GM18526 (cell line): ENCODE measurements around the gene GNA15.

ENCODE experiments used
- POLR2A ChIP-seq: IDR thresholded peaks from 3 replicates; pipeline ENCODE4 v1.6.1; 2011; ENCODE audit not compliant: insufficient read length; ENCODE audit errors: extremely low read depth

GNA15 gene

DNA sequence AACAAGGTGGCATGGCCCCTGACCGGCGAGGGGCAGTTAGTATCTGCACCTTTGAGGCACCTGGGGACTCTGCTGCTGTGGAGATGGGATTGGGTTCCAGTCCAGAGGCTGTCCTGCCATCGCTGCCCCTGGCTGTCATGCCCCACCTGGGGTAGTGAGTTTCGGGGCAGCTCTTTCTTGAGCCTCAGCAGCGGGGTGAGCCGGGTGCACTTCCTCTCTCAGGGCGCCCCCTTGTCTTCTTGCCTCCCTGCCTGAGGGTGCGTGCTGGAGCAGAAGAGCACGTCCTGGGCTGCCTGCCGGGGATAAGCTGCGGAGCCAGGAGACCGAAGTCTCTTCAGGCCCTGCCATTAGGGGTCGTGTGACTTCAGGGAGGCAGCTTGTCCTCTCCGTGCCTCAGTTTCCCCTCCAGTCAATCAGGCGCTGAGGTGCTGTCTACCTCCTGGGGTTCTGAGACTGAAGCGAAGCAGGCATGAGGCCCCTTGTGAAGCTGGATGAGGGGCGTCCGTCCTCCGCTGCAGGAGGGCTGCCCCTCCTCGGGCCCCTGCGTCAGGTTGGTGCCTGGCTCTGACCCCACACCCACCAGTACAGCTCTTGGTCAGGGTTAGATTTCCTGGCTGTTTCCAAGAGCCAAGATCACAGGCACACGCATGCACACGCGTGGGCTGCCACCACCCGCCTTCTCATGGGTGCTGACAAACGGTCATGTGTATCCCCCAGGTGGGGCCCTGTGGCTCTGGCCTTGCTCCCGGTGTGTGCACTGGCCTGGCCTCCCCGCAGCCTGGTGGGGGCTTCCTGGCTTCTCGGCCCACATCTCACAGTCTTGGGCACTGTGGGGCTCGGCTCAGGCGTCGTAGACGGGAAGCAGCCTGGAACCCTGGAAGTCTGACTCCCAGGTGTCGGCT is 33.3 kb upstream of the GNA15 start:
- no peak for TF ChIP-seq POLR2A

DNA sequence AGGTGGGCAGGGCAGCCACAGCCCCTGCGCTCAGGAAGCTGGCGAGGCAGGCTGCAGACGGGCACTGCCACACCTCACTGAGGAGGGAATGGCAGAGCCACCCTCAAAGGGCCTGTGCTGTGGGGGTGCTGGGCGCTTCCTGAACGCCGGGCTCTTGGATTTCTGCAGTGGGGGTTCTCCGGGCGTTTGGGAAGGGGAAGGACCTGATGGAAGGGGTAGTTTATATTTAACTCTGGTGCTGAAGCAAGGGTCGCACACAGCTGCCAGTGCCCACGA is 31.2 kb upstream of the GNA15 start:
- no peak for TF ChIP-seq POLR2A

DNA sequence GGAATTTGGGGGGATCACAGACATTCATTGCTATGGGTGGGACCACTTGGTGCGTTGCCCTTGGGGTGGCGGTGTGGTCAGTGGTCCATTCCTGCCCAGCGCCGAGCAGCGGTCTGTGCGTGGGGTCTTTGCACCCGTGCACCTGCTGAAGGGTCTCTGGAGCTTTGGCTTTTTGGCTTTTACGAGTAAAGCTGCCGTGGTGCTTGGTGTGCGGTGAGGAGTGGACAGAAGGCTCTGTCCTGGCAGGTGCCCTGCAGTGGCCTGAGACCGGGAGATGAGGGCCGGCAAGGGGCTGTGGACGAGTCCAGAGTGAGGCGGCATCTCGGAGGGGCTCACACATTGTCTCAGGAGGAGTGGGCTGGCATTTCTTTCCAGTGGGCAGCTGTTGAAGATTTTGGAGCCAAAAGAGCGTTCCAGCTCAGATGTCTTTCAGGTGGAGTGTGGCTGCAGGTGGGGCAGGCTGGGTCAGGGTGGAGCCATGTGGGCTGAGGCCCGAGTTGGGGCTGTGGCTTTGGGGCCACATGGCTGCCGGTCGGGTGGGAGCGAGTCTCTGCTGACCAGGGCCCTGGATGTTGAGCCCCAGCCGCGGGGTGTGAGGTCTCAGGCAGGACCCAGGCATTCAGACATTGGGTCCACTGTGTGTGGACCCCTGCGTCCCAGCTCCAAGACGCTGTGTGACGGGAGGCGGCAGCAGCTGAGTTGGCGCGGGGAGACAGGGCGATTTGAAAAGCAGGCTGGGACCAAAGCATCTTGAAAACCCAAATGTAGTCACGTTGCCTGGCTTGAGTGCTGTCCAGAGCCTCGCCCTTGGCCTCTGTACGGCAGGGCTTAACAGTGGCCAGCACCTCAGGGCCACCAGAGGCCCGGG is 30.0 kb upstream of the GNA15 start:
- TF ChIP-seq POLR2A, result no peak

DNA sequence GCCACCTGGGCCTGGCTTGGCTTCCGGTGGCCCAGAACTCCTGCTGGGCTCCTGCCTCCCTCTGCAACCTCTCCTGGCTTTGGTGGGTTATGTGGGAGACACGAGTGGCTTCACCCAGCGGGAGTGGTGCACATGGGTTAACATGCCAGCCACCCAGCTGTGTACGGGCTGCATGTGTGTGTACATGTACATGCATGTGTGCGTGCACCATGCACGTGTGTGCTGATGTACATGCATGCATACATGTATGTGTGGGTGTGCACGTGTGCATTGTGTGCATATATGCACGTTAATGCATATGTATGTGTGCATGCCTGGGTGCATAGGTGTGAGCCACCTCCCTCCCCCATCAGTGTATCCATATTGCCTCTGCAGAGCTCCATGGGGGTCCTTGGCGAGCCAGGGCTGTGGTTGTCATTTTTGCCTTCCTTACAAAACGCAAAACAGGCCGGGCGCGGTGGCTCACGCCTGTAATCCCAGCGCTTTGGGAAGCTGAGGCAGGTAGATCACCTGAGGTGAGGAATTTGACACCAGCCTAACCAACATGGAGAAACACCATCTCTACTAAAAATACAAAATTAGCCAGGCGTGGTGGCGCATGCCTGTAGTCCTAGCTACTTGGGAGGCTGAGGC is 29.2 kb upstream of the GNA15 start:
- no peak for TF ChIP-seq POLR2A

DNA sequence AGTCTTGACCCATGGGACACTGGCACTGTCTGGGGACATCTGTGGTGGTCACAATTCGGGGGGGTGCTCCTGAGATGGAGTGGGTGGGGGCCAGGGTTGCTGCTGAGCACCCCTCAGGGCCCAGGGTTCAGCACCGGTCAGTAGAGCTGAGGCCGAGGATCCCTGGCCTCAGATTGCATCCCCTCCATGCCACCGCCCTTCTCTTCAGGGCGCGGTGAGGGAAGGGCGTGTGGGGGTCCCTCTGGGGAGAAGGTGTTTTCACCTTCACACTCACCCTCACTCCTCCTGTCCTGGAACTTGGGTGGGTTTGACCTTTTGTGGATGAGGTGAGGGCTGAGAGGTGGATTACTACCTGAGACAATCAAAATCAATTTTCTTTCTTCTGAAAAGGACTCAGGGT is 28.2 kb upstream of the GNA15 start:
- no peak for TF ChIP-seq POLR2A

DNA sequence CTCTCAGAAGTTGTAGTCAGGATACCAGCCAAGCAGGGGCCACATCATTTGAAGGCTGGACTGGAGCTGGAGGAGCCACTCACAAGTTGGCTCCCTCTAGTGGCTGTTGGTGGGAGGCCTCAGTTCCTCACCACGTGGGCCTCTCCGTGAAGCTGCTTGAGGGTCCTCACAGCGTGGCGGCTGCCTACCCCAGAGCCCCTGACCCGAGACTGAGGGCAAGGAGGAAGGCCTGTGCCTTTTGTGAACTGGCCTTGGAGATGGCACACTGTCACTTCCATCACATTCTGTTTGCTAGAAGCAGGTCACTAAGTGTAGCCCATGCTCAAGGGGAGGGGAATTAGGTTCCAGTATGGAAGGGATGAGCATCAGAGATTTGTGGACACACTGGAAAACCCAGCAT is 27.1 kb upstream of the GNA15 start:
- no peak for TF ChIP-seq POLR2A

DNA sequence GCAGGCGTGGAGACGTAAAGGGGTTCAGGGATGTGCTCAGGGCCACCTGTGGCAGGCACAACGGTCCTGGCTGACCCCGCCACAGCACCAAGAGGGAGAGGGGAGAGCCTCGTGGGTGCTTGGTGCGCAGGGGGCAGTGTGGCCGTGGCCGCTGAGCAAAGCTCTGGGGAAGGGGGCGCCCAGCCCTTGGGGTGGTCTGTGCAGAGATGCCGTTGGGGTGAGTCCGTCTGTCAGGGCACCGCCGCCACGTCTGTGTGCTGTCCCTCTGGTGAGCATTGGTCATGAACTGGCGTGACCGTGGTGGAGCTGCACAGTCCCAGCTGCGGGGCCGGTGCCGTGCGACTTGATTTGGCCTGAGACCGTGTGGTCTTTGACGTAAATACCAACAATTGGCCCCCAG is 26.3 kb upstream of the GNA15 start:
- no peak for TF ChIP-seq POLR2A

DNA sequence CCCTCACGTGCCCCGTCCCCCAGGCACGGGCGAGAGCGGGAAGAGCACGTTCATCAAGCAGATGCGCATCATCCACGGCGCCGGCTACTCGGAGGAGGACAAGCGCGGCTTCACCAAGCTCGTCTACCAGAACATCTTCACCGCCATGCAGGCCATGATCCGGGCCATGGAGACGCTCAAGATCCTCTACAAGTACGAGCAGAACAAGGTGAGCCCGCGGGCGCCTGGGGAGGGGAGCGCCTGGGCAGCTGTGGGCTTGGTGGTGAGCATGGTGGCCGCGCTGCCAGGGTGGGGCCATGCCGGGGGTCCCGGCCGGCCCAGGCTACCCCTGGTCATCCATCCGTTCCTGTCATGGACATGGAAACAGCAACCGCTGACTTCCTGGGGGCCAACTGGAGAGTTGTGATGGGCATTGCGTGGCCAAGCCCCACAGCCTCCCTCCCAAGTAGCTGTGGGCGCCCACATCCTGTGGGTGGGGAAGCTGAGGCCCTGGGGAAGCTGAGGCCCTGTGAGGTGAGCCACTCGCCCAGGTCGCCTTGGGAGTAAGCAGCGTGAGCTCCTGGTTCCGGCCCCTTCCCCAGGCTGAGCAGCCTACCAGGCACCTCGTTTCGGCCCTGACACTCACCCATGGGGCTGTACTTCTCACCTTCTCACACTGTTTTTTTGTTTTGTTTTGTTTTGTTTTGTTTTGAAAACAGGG is 25.6 kb upstream of the GNA15 start:
- TF ChIP-seq POLR2A, result no peak

DNA sequence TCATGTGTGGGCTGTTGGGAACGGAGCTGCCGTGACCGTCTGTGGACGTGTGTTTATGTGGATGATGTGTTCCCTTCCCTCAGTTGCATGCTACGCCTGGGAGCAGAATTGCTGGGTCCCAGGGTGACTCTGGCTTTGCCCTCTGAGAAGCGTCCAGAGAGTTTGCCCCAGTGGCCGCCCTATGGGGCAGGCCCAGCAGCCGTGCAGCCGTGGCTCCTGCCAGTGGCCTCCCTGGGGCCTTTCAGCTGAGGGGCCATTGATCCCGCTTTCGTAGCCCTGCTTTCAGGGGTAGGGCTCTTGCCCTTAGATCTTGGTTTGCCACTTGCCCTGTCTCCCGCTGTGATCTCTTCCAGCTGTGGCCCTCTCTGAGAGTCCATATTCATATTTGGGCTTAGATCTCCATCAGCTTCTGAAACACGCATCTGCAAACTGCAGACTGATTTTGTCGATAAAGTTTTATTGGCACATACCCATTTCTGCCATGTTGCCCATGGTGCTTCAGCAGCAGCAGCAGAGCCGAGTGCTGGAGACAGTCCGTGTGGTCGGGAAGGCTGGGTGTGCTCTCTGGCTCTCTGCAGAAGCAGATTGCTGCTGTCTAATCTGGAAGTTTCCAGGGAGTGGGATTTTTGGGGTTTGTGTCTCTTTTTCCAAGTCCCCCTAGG is 24.1 kb upstream of the GNA15 start:
- no peak for TF ChIP-seq POLR2A

DNA sequence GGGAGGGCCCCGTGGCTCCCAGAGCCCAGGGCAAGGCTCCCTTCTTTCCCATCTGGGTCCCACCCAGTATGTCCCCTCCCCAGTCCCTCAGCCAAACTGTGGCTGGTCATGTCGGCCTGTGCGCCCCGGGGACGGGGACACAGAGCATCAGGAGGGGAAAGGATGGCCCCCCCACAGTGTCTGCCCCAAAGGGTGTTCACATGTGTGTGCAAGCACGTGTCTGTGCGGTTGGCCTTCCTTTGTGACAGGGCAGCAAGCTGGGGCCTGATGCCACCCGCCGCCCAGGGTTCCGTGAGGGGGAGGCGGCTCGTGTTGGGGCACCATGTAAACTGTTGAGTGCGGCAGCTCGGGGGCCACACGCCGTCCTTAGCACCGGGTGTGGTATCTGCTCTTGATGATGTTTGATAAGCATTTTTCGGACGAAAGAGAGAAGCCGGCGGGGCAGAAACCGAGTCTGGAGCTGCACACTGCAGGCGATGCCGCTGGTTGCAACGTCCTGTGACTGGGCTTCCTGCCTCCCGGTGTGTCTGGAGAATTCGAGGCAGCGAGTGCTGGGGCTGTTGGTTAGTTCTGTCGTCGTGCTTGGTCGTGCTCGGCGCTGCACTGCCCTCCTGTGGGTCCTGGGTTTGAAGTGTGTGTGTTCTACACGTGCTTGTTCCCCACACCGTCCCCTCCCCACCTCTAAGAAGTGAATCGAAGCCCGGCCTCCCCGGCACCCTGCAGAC is 23.3 kb upstream of the GNA15 start:
- no peak for TF ChIP-seq POLR2A

DNA sequence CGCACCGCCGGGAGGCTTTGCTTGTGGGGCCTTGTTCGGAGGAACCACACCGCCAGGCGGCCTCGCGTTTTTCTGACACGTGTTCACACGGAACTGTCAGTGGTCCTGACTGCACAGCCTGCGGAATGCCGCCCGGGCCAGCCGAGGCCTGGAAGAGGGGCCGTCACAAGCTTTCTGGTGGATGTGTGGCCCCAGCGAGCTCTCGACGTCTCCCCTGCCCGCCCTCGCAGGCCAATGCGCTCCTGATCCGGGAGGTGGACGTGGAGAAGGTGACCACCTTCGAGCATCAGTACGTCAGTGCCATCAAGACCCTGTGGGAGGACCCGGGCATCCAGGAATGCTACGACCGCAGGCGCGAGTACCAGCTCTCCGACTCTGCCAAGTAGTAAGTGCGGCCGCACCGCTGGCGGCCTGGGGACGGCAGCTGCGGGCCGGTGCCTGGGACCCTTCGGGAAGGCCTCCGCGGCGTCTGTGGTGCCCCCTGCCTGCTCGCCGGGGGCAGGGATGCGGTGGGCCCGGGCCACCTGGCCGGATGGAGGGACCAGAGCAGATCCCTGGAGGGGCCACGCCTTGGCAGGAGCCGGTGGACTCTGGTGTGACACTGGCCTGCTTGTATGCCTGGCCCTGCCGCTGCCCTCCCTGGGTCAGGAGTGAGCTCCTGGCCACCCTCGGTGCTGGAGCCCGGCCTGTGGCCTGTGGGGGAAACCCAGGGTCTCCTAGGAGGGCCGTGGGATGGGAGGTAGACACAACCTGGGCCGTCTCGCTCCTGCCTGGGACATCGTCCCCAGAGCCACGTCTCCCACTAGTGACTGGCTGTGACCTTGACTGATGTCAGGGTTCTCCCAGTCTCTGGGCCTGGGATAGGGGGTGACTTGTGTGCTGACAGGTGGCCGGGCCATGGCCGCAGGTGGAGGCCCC is 22.5 kb upstream of the GNA15 start:
- no peak for TF ChIP-seq POLR2A

DNA sequence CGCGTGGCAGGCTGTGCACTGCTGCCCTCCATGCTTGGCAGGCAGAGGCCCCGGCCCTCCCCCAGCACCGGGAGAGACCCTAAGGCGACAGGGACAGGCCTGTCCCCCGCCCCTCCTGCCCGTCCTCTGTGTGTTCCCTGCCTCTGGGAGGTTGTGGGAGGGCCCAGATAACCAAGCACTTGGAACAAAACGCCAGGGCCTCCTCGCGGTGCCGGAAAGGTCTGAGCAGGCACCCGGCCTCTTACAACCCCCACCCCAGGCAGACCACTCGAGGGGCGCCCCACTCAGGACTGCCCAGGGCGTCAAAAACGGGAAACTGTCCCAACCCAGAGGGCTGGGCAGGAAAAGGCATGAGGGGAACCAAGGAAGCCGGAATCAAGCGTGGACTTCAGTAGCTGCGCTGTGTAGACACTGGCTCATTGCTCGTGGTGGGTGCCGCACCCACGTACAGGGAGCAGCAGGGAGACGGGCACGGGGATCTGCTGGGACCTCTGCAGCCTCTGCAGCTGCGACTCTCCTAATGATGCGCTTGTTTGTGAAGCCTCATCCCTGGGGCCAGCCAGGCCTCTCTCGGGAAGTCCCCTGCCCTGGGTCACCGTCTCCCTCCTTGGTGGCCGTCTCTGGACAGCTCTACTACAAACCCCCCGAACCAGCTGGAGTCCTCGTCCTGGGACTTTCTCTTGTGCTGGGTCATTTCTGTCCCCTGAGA is 21.7 kb upstream of the GNA15 start:
- TF ChIP-seq POLR2A, result no peak

DNA sequence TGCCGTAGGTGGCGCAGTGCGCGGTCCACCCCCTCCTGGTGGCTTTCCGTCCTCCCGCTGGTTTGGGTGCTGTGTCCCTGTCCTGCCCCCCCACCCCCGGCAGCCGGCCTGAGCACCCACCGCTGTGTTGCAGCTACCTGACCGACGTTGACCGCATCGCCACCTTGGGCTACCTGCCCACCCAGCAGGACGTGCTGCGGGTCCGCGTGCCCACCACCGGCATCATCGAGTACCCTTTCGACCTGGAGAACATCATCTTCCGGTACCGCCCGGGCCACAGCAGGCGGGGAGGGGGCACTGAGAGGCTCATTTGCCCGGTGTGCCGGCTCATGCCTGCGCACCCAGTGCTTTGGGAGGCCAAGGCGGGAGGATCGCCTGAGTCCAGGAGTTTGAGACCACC is 21.0 kb upstream of the GNA15 start:
- no peak for TF ChIP-seq POLR2A
